Gastroesophageal sphincter (tissue), 3 donors: ENCODE results near the gene NUTM1.

Experiments
- POLR2A ChIP-seq, 2 donors: fragments of 450-650 bp; IDR thresholded peaks; one replicate each; pipeline ENCODE4 v1.6.1; 2017; ENCODE audit warnings: antibody characterized with exemption in 2 of 2, mild to moderate bottlenecking in 2 of 2, moderate library complexity in 1 of 2
- POLR2AphosphoS5 ChIP-seq: sonication (generic); formaldehyde crosslinking; IDR thresholded peaks from one replicate; pipeline ENCODE4 v1.6.1; 2017; ENCODE audit warnings: antibody characterized with exemption
- TF ChIP-seq, protein P1 (sequence below), 4 experiments: fragments of 200-600 bp in 2 of 4; fragments of 450-650 bp in 2 of 4; sonication (generic) in 1 of 4; IDR thresholded peaks; one replicate each; pipeline ENCODE4 v1.5.1; 2017 to 2019; ENCODE audit warnings: antibody characterized with exemption in 4 of 4, mild to moderate bottlenecking in 2 of 4, moderate library complexity in 2 of 4

DNA sequence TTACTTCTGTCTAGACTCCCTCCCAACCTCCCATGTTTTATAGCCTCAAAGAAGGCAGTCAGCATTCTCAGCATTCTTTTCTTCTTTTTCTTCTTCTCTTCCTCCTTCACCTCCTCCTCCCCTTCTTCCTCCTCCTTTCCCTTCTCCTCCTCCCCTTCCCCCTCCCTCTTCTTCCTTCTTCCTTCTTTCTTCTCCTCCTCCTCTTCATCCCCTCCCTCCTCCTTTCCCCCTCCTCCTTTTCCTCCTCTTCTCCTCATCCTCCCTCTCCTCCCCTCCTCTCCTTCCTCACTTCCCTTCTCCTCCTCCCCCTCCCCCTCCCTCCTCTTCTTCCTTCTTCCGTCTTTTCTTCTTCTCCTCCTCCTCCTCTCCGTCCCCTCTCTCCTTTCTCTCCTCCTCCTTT, 27.5 kb downstream of the NUTM1 start:
- TF ChIP-seq, protein P1, sequence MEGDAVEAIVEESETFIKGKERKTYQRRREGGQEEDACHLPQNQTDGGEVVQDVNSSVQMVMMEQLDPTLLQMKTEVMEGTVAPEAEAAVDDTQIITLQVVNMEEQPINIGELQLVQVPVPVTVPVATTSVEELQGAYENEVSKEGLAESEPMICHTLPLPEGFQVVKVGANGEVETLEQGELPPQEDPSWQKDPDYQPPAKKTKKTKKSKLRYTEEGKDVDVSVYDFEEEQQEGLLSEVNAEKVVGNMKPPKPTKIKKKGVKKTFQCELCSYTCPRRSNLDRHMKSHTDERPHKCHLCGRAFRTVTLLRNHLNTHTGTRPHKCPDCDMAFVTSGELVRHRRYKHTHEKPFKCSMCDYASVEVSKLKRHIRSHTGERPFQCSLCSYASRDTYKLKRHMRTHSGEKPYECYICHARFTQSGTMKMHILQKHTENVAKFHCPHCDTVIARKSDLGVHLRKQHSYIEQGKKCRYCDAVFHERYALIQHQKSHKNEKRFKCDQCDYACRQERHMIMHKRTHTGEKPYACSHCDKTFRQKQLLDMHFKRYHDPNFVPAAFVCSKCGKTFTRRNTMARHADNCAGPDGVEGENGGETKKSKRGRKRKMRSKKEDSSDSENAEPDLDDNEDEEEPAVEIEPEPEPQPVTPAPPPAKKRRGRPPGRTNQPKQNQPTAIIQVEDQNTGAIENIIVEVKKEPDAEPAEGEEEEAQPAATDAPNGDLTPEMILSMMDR (IDR thresholded peaks at IDR 0.05), result no peak
- TF ChIP-seq POLR2A (IDR thresholded peaks at IDR 0.05) (no peak), POLR2AphosphoS5 (no peak)
